HepG2 (cell line): ENCODE measurements around the gene NLRC3. TPM values are rescaled to one million over a fixed set of nuclear protein-coding genes. Genes with fewer than 3 reads are reported as not detected.
A peak's percentile ranks its signal among the peaks of the same experiment; 100 is the strongest.

Source experiments
- ATAC-seq: fragments of 200-7000 bp; cut with Tn5 transposase; 3 replicates; pipeline ENCODE4 v1.9.1; 2020; ENCODE audit warnings: mild to moderate bottlenecking, moderate library complexity
- BruUV-seq: library from RNA; stranded (reverse); fragments of 400-500 nt; replicated peaks from 2 replicates; lab custom pipeline; 2021; lab: Mats Ljungman, UMichigan
- CTCF ChIA-PET: fragments of 300-600 bp; formaldehyde crosslinking; extraction: SDS; loops from one replicate; lab custom pipeline; 2021; ENCODE audit warnings: low total read pairs, inconsistent platforms, low intra/inter-chr PET ratio; lab: Yijun Ruan, JAX
- POLR2A ChIA-PET: fragments of 350-600 bp; sonication (Branson Sonifier 250); formaldehyde crosslinking; loops from one replicate; lab custom pipeline; 2020; ENCODE audit warnings: antibody characterized with exemption, inconsistent platforms; lab: Yijun Ruan, JAX
- DNase-seq: peaks from one replicate; pipeline ENCODE4 v3.0.0-alpha.2; 2015; ENCODE audit warnings: low spot score
- FAIRE-seq: peaks from 3 replicates; lab custom pipeline; 2011; peaks lifted over from hg19 to GRCh38; lab: Jason Lieb, UNC
- H2AFZ ChIP-seq: one replicate; pipeline ENCODE4 v1.6.1; 2011; ENCODE audit warnings: low read length, inconsistent platforms
- H3K27ac ChIP-seq: fragments of 300-600 bp; 3 replicates; pipeline ENCODE4 v1.8.0; 2011; ENCODE audit warnings: mixed run types, mild to moderate bottlenecking, mixed read lengths, low read length, inconsistent platforms; ENCODE audit not compliant: insufficient read depth; ENCODE audit errors: extremely low read length
- H3K27me3 ChIP-seq, 2 experiments: fragments of 200-600 bp in 1 of 2; 2 replicates in 1 of 2; 3 replicates in 1 of 2; pipeline versions ENCODE4 v1.6.0 to v1.8.0; 2011; ENCODE audit warnings: low read length in 2 of 2, mild to moderate bottlenecking in 2 of 2, moderate library complexity in 2 of 2, inconsistent platforms in 1 of 2; ENCODE audit not compliant: insufficient read depth in 2 of 2, control insufficient read depth in 1 of 2
- H3K36me3 ChIP-seq, 2 experiments: fragments of 200-600 bp in 1 of 2; replicated peaks in 1 of 2; 2 replicates in 1 of 2; 3 replicates in 1 of 2; pipeline versions ENCODE4 v1.5.1 to v1.8.0; 2011; ENCODE audit warnings: low read length in 2 of 2, inconsistent platforms in 1 of 2; ENCODE audit not compliant: insufficient read depth in 2 of 2, control insufficient read depth in 1 of 2
- H3K4me1 ChIP-seq: 2 replicates; pipeline ENCODE4 v1.5.1; 2012; ENCODE audit warnings: low read length, inconsistent platforms; ENCODE audit not compliant: insufficient read depth
- H3K4me2 ChIP-seq: 2 replicates; pipeline ENCODE4 v1.6.0; 2011; ENCODE audit warnings: low read depth, low read length, inconsistent platforms
- H3K4me3 ChIP-seq, 3 experiments: fragments of 200-600 bp in 1 of 3; sonication (generic), shearing (Covaris generic) in 1 of 3; replicated peaks in 1 of 3; 2 replicates each; pipeline ENCODE4 v1.5.1; 2011 to 2016; ENCODE audit warnings: low read length in 3 of 3, inconsistent platforms in 2 of 3, low read depth in 2 of 3, mild to moderate bottlenecking in 2 of 3, control low read depth in 1 of 3, mixed read lengths in 1 of 3; ENCODE audit not compliant: insufficient read depth in 1 of 3
- H3K79me2 ChIP-seq: one replicate; pipeline ENCODE4 v1.6.1; 2011; ENCODE audit warnings: low read length, inconsistent platforms; ENCODE audit not compliant: insufficient read depth
- H3K9ac ChIP-seq: 2 replicates; pipeline ENCODE4 v1.6.0; 2011; ENCODE audit warnings: mild to moderate bottlenecking, low read depth, low read length, inconsistent platforms; ENCODE audit not compliant: insufficient read depth
- H3K9me3 ChIP-seq: 2 replicates; pipeline ENCODE4 v1.5.1; 2012; ENCODE audit warnings: mild to moderate bottlenecking, low read length
- H4K20me1 ChIP-seq: 2 replicates; pipeline ENCODE4 v1.6.0; 2011; ENCODE audit warnings: inconsistent platforms, mild to moderate bottlenecking, low read length, moderate library complexity; ENCODE audit not compliant: insufficient read depth
- AHR ChIP-seq: IDR thresholded peaks from 2 replicates; pipeline ENCODE4 v1.6.1; 2018; ENCODE audit warnings: missing genetic modification reagents, missing compliant biosample characterization
- CENPT ChIP-seq: sonication (generic); formaldehyde crosslinking; IDR thresholded peaks from 2 replicates; pipeline ENCODE4 v1.8.0; 2022; ENCODE audit warnings: low read depth, mild to moderate bottlenecking, moderate library complexity, missing genetic modification reagents
- DNMT3B ChIP-seq: conservative IDR thresholded peaks from 2 replicates; pipeline ENCODE4 v1.6.1; 2016; ENCODE audit warnings: missing biosample characterization, control low read depth
- FOXA1 ChIP-seq, 2 experiments: fragments of 450-650 bp in 1 of 2; sonication (generic) in 1 of 2; formaldehyde crosslinking in 1 of 2; IDR thresholded peaks; 2 replicates each; pipeline versions ENCODE4 v1.4.0 to v1.6.1; 2016 to 2020; ENCODE audit warnings: missing genetic modification reagents in 1 of 2
- HOXA9 ChIP-seq: sonication (generic); formaldehyde crosslinking; IDR thresholded peaks from 2 replicates; pipeline ENCODE4 v1.8.1; 2022; ENCODE audit warnings: missing genetic modification reagents, mild to moderate bottlenecking, moderate library complexity, borderline replicate concordance
- KLF11 ChIP-seq: IDR thresholded peaks from 2 replicates; pipeline ENCODE4 v1.6.1; 2016; ENCODE audit warnings: missing compliant biosample characterization
- KLF13 ChIP-seq: sonication (generic); formaldehyde crosslinking; IDR thresholded peaks from 2 replicates; pipeline ENCODE4 v1.4.0; 2020; ENCODE audit warnings: mild to moderate bottlenecking, missing genetic modification reagents
- MEIS2 ChIP-seq: sonication (generic); formaldehyde crosslinking; IDR thresholded peaks from 2 replicates; pipeline ENCODE4 v1.9.0; 2021; ENCODE audit warnings: mild to moderate bottlenecking, missing genetic modification reagents
- PITX1 ChIP-seq: sonication (generic); formaldehyde crosslinking; IDR thresholded peaks from 2 replicates; pipeline ENCODE4 v1.5.1; 2020; ENCODE audit warnings: mild to moderate bottlenecking, missing genetic modification reagents
- RELA ChIP-seq: sonication (generic); formaldehyde crosslinking; IDR thresholded peaks from 2 replicates; pipeline ENCODE4 v1.4.0; 2020; ENCODE audit warnings: missing genetic modification reagents
- TARDBP ChIP-seq: sonication (generic); formaldehyde crosslinking; IDR thresholded peaks from 2 replicates; pipeline ENCODE4 v1.8.0; 2022; ENCODE audit warnings: mild to moderate bottlenecking, missing genetic modification reagents
- YY1 ChIP-seq: IDR thresholded peaks from 2 replicates; pipeline ENCODE4 v1.6.1; 2011; ENCODE audit warnings: low read length, low read depth, moderate library complexity, mild to moderate bottlenecking; ENCODE audit not compliant: insufficient read depth, insufficient replicate concordance
- ZNF205 ChIP-seq: IDR thresholded peaks from 2 replicates; pipeline ENCODE4 v1.6.1; 2018; ENCODE audit warnings: missing biosample characterization, missing genetic modification reagents
- ZNF577 ChIP-seq: sonication (generic); formaldehyde crosslinking; IDR thresholded peaks from 2 replicates; pipeline ENCODE4 v1.4.0; 2020; ENCODE audit warnings: mild to moderate bottlenecking, low read depth, missing genetic modification reagents, borderline replicate concordance
- WGBS: methylation state at CpG from one replicate; pipeline ENCODE4 v1.1.6; 2017; ENCODE audit warnings: low lambda C conversion rate; 5-methylcytosine and 5-hydroxymethylcytosine counted together
- in situ Hi-C: cut with HindIII; loops from 2 replicates; pipeline ENCODE4 v1.10.0; 2017; ENCODE audit warnings: low pct_unique_long_range_greater_than_20kb; ENCODE audit not compliant: extremely low pct_ligation_motif_present
- intact Hi-C: fragments of 100-400 bp; cut with micrococcal nuclease; formaldehyde crosslinking; loops from one replicate; pipeline ENCODE4 v1.10.0; 2022; ENCODE audit not compliant: unreplicated experiment
- polyA plus RNA-seq, 8 experiments: library from polyadenylated mRNA; depleted of rRNA in 3 of 8; stranded (reverse) in 7 of 8; unstranded in 1 of 8; fragments of >200 nt; fragmentation: Illumina TruSeq in 4 of 8; extraction: Trizol in 4 of 8; gene quantifications; 2 replicates each; pipeline versions ENCODE4 v1.2.1 to v1.2.3, GENCODE V29; 2011 to 2016; ENCODE audit warnings: low read depth in 4 of 8, missing spikeins in 1 of 8, mixed read lengths in 1 of 8; ENCODE audit not compliant: insufficient read depth in 1 of 8
- total RNA-seq, 5 experiments: library from RNA; depleted of rRNA; stranded (reverse); fragments of >200 nt; fragmentation: Illumina TruSeq; extraction: Trizol; gene quantifications; 2 replicates each; pipeline ENCODE4 v1.2.3, GENCODE V29; 2016; ENCODE audit warnings: low read depth in 1 of 5
- TF ChIP-seq, protein P1 (sequence below): IDR thresholded peaks from 2 replicates; pipeline ENCODE4 v1.6.1; 2016
- TF ChIP-seq, protein P2 (sequence below): IDR thresholded peaks from 2 replicates; pipeline ENCODE4 v1.6.1; 2016

NLRC3 gene
- total and polyA plus RNA-seq, 2 of the 13 experiments (the other 11 are each of a cell fraction or from before 2014, with no cell fraction given), result not detected

- no peak for TF ChIP-seq ZNF205 (CRISPR knock-in tag)
- no peak overlapping the region for H3K4me3 ChIP-seq
- 98% methylated on average over 6 of the region's 10 CpGs for WGBS
- no peak overlapping the region for H3K9ac ChIP-seq
- H3K4me2 ChIP-seq, result no peak overlapping the region
- DNase-seq (no peak), FAIRE-seq (no peak), ATAC-seq (no peak)
- in situ Hi-C loops (no loop called here), intact Hi-C loops (no loop called here)
- no peak overlapping the region for H2AFZ ChIP-seq
- POLR2A ChIA-PET, result interaction anchor here (1.5 kb wide), 1 partner anchor 13 kb away, joined by 3 read pairs; no protein-coding TSS in a partner anchor
- H4K20me1 ChIP-seq, result no peaks in the 10 kb centered on the region; the same call in 1 of the 2 replicates
- no peak overlapping the region for H3K27ac ChIP-seq
- H3K36me3 ChIP-seq, result peaks cover 0 to 2% of the 10 kb centered on the region in 2 experiments; a peak in 1 of 5 replicates
- no TSS peak for BruUV-seq
- no peaks in the 10 kb centered on the region for H3K27me3 ChIP-seq
- peaks cover 42% of the 10 kb centered on the region for H3K4me1 ChIP-seq
- H3K9me3 ChIP-seq, result peaks cover 6% of the 10 kb centered on the region
- CTCF ChIA-PET, result no interaction called here
- H3K79me2 ChIP-seq, result no peaks in the 10 kb centered on the region
Measured at GRCh38 chr16:3597226-3597625, 20.0 kb upstream of the NLRC3 start.

DNA sequence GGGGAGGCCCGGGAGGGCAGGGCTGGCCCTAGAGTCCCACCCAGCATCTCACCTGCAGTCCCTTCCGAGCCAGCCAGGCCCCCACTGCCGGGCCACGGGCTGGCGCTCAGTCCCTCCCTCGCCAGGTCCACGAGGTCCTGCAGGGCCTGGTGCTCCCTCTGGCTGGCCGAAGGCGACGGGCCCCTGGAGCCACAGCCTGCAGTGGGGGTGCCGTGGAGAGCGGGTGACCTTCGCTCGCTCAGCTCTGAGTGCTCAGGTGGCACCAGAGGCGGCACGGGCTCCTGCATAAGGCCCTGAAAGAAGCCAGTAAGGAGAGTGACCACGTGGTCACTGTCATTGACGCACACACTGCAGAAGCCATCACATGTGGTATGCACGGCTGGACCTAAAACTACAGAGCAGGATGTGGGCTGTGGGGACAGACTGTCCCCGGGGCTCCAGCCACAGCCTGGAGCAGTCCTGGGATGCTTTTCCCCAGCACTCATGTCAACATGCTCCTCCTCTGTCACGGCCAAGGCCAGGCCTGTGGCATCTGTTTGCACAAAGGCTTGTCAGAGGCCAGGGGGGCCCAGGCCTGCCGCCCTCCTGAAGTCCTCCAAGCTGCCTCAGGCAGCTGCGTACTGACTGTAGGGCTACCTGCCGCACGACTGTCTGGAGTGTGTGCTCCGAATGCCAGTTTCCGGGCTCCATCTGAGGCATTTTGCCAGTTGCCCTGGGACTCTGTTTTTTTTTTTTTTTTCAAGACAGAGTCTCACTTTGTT is 19.1 kb upstream of the NLRC3 start:
- intact Hi-C loops, result no loop called here
- Histone ChIP-seq H2AFZ (no peak overlapping the region), H3K4me3 (peak overlapping the region in 1 of 3 experiments; percentile 24; a peak in 1 of 6 replicates), H3K36me3 (0 out of 5 replicates have a peak, but pooled peaks cover 0 to 4% of the 10 kb centered on the region in 2 experiments), H3K9ac (no peak overlapping the region), H4K20me1 (no peaks in the 10 kb centered on the region; the same call in 1 of the 2 replicates), H3K4me2 (peak overlapping the region; percentile 46), H3K79me2 (no peaks in the 10 kb centered on the region), H3K27ac (no peak overlapping the region), H3K27me3 (no peaks in the 10 kb centered on the region), H3K9me3 (peaks cover 6% of the 10 kb centered on the region), H3K4me1 (peaks cover 42% of the 10 kb centered on the region)
- ATAC-seq (peak; percentile 95), FAIRE-seq (peak; percentile 91), DNase-seq (peak; percentile 94)
- POLR2A ChIA-PET, result interaction anchor here (1.1 to 1.5 kb wide), 2 partner anchors 14 to 41 kb away, joined by 3 to 4 read pairs; no protein-coding TSS in a partner anchor
- in situ Hi-C loops, result no loop called here
- BruUV-seq, result no TSS peak
- WGBS, result 12% methylated on average over 5 of the region's 27 CpGs
- CTCF ChIA-PET, result no interaction called here
- TF ChIP-seq MEIS2 (CRISPR knock-in tag) (peak; percentile 92), KLF13 (CRISPR knock-in tag) (no peak), PITX1 (CRISPR knock-in tag) (peak; percentile 91), CENPT (peak; percentile 37; the same call in 1 of the 2 replicates), HOXA9 (CRISPR knock-in tag) (no peak), RELA (CRISPR knock-in tag) (no peak), FOXA1 (IDR thresholded peaks at IDR 0.05) (peak; percentile 58), FOXA1 (CRISPR knock-in tag; IDR thresholded peaks at IDR 0.05) (peak; percentile 99), YY1 (peak; percentile 34), TARDBP (CRISPR knock-in tag) (peak; percentile 90), DNMT3B (CRISPR knock-in tag) (0 out of 2 replicates have a peak, but pooled peaks have one; percentile 38), KLF11 (CRISPR knock-in tag) (0 out of 2 replicates have a peak, but pooled peaks have one; percentile 43), AHR (CRISPR knock-in tag) (no peak), ZNF577 (CRISPR knock-in tag) (no peak)
- TF ChIP-seq, protein P1, sequence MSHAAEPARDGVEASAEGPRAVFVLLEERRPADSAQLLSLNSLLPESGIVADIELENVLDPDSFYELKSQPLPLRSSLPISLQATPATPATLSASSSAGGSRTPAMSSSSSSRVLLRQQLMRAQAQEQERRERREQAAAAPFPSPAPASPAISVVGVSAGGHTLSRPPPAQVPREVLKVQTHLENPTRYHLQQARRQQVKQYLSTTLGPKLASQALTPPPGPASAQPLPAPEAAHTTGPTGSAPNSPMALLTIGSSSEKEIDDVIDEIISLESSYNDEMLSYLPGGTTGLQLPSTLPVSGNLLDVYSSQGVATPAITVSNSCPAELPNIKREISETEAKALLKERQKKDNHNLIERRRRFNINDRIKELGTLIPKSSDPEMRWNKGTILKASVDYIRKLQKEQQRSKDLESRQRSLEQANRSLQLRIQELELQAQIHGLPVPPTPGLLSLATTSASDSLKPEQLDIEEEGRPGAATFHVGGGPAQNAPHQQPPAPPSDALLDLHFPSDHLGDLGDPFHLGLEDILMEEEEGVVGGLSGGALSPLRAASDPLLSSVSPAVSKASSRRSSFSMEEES (CRISPR knock-in tag), result peak; percentile 72
- TF ChIP-seq, protein P2, sequence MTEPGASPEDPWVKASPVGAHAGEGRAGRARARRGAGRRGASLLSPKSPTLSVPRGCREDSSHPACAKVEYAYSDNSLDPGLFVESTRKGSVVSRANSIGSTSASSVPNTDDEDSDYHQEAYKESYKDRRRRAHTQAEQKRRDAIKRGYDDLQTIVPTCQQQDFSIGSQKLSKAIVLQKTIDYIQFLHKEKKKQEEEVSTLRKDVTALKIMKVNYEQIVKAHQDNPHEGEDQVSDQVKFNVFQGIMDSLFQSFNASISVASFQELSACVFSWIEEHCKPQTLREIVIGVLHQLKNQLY (CRISPR knock-in tag), result peak; percentile 85
